ENCODE data around the gene TECPR2. TPM values are rescaled to one million over a fixed set of nuclear protein-coding genes. Genes with fewer than 3 reads are reported as not detected.

TECPR2 gene
- total and polyA plus RNA-seq, 2 of the 13 experiments (the other 11 are each of a cell fraction or from before 2014, with no cell fraction given), result 3.5 to 5.7 TPM

GRCh38 chr14:102316743-102317563 is 45.8 kb upstream of the TECPR2 start (continued):
- TF ChIP-seq ELF3 (CRISPR knock-in tag; IDR thresholded peaks at IDR 0.05) (peak; percentile 56), POGZ (CRISPR knock-in tag; IDR thresholded peaks at IDR 0.05) (peak; percentile 42; the same call in 1 of the 2 replicates), KLF13 (CRISPR knock-in tag; IDR thresholded peaks at IDR 0.05) (no peak; the same call in 1 of the 2 replicates), HNRNPK (IDR thresholded peaks at IDR 0.05; ENCODE audit: low read depth, low read length, poor library complexity, severe bottlenecking) (no peak), HOXA5 (CRISPR knock-in tag; IDR thresholded peaks at IDR 0.05) (peak; percentile 86; the same call in 1 of the 2 replicates), SAFB2 (CRISPR knock-in tag; IDR thresholded peaks at IDR 0.05; ENCODE audit: borderline replicate concordance, low read depth) (no peak), ZNF335 (CRISPR knock-in tag; IDR thresholded peaks at IDR 0.05) (no peak), GZF1 (CRISPR knock-in tag; IDR thresholded peaks at IDR 0.05) (0 out of 2 replicates have a peak, but pooled peaks have one; percentile 22), USF2 (IDR thresholded peaks at IDR 0.05; ENCODE audit: low read depth, low read length) (no peak), USF2 (CRISPR knock-in tag; IDR thresholded peaks at IDR 0.05; ENCODE audit: borderline replicate concordance) (no peak), ZNF136 (CRISPR knock-in tag; IDR thresholded peaks at IDR 0.05; ENCODE audit: low read depth) (0 out of 2 replicates have a peak, but pooled peaks have one; percentile 41), ZNF143 (CRISPR knock-in tag; IDR thresholded peaks at IDR 0.05) (peak; percentile 29; the same call in 1 of the 2 replicates), ZNF263 (CRISPR knock-in tag; IDR thresholded peaks at IDR 0.05) (peak; percentile 88), EED (CRISPR knock-in tag; IDR thresholded peaks at IDR 0.05) (peak; percentile 39; the same call in 1 of the 2 replicates), ZIK1 (CRISPR knock-in tag; IDR thresholded peaks at IDR 0.05; ENCODE audit: borderline replicate concordance, low read depth) (no peak), ZNF180 (CRISPR knock-in tag; IDR thresholded peaks at IDR 0.05; ENCODE audit: borderline replicate concordance, low read depth) (no peak; the same call in 1 of the 2 replicates), TEAD3 (CRISPR knock-in tag; optimal IDR thresholded peaks at IDR 0.05; ENCODE audit: borderline replicate concordance) (peak; percentile 89), ZNF3 (CRISPR knock-in tag; IDR thresholded peaks at IDR 0.05) (no peak; the same call in 1 of the 2 replicates)
- TF ChIP-seq, protein P1, sequence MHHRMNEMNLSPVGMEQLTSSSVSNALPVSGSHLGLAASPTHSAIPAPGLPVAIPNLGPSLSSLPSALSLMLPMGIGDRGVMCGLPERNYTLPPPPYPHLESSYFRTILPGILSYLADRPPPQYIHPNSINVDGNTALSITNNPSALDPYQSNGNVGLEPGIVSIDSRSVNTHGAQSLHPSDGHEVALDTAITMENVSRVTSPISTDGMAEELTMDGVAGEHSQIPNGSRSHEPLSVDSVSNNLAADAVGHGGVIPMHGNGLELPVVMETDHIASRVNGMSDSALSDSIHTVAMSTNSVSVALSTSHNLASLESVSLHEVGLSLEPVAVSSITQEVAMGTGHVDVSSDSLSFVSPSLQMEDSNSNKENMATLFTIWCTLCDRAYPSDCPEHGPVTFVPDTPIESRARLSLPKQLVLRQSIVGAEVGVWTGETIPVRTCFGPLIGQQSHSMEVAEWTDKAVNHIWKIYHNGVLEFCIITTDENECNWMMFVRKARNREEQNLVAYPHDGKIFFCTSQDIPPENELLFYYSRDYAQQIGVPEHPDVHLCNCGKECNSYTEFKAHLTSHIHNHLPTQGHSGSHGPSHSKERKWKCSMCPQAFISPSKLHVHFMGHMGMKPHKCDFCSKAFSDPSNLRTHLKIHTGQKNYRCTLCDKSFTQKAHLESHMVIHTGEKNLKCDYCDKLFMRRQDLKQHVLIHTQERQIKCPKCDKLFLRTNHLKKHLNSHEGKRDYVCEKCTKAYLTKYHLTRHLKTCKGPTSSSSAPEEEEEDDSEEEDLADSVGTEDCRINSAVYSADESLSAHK (CRISPR knock-in tag; IDR thresholded peaks at IDR 0.05; ENCODE audit: borderline replicate concordance), result no peak
- TF ChIP-seq, protein P2, sequence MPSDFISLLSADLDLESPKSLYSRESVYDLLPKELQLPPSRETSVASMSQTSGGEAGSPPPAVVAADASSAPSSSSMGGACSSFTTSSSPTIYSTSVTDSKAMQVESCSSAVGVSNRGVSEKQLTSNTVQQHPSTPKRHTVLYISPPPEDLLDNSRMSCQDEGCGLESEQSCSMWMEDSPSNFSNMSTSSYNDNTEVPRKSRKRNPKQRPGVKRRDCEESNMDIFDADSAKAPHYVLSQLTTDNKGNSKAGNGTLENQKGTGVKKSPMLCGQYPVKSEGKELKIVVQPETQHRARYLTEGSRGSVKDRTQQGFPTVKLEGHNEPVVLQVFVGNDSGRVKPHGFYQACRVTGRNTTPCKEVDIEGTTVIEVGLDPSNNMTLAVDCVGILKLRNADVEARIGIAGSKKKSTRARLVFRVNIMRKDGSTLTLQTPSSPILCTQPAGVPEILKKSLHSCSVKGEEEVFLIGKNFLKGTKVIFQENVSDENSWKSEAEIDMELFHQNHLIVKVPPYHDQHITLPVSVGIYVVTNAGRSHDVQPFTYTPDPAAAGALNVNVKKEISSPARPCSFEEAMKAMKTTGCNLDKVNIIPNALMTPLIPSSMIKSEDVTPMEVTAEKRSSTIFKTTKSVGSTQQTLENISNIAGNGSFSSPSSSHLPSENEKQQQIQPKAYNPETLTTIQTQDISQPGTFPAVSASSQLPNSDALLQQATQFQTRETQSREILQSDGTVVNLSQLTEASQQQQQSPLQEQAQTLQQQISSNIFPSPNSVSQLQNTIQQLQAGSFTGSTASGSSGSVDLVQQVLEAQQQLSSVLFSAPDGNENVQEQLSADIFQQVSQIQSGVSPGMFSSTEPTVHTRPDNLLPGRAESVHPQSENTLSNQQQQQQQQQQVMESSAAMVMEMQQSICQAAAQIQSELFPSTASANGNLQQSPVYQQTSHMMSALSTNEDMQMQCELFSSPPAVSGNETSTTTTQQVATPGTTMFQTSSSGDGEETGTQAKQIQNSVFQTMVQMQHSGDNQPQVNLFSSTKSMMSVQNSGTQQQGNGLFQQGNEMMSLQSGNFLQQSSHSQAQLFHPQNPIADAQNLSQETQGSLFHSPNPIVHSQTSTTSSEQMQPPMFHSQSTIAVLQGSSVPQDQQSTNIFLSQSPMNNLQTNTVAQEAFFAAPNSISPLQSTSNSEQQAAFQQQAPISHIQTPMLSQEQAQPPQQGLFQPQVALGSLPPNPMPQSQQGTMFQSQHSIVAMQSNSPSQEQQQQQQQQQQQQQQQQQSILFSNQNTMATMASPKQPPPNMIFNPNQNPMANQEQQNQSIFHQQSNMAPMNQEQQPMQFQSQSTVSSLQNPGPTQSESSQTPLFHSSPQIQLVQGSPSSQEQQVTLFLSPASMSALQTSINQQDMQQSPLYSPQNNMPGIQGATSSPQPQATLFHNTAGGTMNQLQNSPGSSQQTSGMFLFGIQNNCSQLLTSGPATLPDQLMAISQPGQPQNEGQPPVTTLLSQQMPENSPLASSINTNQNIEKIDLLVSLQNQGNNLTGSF (CRISPR knock-in tag; IDR thresholded peaks at IDR 0.05), result no peak
